ENCODE results near the gene AHCYL2. TPM values are rescaled to one million over a fixed set of nuclear protein-coding genes. Genes with fewer than 3 reads are reported as not detected.
"Not testable (repeated sequence)": the region's sequence is repeated elsewhere in the genome, so short reads cannot be mapped to it uniquely, and the experiment has no call there.

The AHCYL2 gene
- total RNA-seq, 1 donor from 2014 or later, result 91.0 TPM

- intact Hi-C loops (cut with DNase I), result no loop called here
- Histone ChIP-seq H3K9me3 (no peaks in the 10 kb centered on the region), H3K27ac (no peak overlapping the region), H3K36me3 (no peaks in the 10 kb centered on the region), H3K4me3 (no peak overlapping the region), H3K27me3 (ENCODE audit: low read depth) (peaks cover 4% of the 10 kb centered on the region), H3K4me1 (peaks cover 3% of the 10 kb centered on the region)
- DNase-seq (no peak), ATAC-seq (no peak)
- TF ChIP-seq, protein P1, sequence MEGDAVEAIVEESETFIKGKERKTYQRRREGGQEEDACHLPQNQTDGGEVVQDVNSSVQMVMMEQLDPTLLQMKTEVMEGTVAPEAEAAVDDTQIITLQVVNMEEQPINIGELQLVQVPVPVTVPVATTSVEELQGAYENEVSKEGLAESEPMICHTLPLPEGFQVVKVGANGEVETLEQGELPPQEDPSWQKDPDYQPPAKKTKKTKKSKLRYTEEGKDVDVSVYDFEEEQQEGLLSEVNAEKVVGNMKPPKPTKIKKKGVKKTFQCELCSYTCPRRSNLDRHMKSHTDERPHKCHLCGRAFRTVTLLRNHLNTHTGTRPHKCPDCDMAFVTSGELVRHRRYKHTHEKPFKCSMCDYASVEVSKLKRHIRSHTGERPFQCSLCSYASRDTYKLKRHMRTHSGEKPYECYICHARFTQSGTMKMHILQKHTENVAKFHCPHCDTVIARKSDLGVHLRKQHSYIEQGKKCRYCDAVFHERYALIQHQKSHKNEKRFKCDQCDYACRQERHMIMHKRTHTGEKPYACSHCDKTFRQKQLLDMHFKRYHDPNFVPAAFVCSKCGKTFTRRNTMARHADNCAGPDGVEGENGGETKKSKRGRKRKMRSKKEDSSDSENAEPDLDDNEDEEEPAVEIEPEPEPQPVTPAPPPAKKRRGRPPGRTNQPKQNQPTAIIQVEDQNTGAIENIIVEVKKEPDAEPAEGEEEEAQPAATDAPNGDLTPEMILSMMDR (IDR thresholded peaks at IDR 0.05), result no peak
These were observed 215.3 kb downstream of the AHCYL2 start for GRCh38 chr7:129439963-129440625.

- H3K36me3 ChIP-seq, result no peaks in the 10 kb centered on the region
- H3K4me1 ChIP-seq, result no peaks in the 10 kb centered on the region
- ATAC-seq (no peak), DNase-seq (no peak)
- H3K27ac ChIP-seq, result no peak overlapping the region
- intact Hi-C loops (cut with DNase I), result no loop called here
- H3K27me3 ChIP-seq (ENCODE audit: low read depth), result no peaks in the 10 kb centered on the region
- no peak overlapping the region for H3K4me3 ChIP-seq
- TF ChIP-seq, protein P1 (IDR thresholded peaks at IDR 0.05), result no peak
- peaks cover 8% of the 10 kb centered on the region for H3K9me3 ChIP-seq
These were observed 218.8 kb downstream of the AHCYL2 start for GRCh38 chr7:129443612-129444011.

DNA sequence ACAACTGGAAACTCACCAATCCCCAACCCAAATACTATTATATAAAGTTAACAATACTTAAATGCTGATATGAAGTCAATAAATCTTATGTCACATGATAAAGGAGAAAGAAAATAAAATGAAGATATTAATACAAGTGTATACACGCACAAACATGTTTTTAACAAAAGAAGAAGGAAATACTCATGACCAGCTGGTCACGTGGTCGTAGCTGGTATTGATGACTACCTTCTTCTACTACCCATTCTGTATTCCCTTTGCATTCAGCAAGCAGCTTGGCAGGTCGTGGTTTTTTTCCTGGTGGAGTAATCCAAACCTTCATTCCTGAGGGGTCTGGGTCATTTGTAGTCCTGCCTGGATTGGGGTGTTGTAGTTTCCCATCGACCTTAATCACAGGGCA is 219.9 kb downstream of the AHCYL2 start:
- DNase-seq; ATAC-seq; H3K36me3 ChIP-seq; intact Hi-C loops (cut with DNase I); H3K27ac ChIP-seq; H3K27me3 ChIP-seq (ENCODE audit: low read depth); H3K4me1 ChIP-seq; H3K4me3 ChIP-seq: not testable (repeated sequence)
- H3K9me3 ChIP-seq, result peaks cover 14% of the 10 kb centered on the region

DNA sequence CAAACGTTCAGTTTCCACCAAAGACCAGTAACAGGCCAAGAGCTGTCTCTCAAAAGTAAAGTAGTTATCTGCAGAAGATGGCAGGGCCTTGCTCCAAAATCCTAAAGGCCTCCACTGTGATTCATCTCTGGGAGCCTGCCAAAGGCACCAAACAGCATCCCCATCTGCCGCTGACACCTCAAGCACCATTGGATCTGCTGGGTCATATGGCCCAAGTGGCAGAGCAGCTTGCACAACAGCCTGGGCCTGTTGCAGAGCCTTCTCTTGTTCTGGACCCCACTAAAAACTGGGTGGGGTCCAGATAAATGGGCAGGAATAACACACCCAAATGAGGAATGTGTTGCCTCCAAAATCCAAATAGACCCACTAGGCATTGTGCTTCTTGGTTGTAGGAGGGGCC is 222.1 kb downstream of the AHCYL2 start:
- intact Hi-C loops (cut with DNase I); H3K4me1 ChIP-seq; H3K36me3 ChIP-seq; H3K27ac ChIP-seq; ATAC-seq; H3K4me3 ChIP-seq; DNase-seq; H3K27me3 ChIP-seq (ENCODE audit: low read depth): not testable (repeated sequence)
- peaks cover 14% of the 10 kb centered on the region for H3K9me3 ChIP-seq

DNA sequence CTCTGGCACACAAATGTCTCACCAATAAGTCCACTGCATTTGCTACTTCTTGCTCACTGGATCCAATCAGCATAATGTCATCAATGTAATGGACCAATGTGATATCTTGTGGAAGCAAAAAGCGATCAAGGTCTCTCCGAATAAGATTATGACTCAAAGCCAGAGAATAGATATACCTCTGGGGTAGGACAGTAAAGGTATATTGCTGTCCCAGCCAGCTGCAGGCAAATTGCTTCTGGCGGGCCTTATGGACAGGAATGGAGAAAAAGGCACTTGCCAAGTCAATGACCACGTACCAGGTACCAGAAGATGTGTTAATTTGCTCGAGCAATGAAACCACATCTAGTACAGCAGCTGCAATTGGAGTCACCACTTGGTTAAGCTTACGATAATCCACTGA is 222.6 kb downstream of the AHCYL2 start:
- peaks cover 14% of the 10 kb centered on the region for H3K9me3 ChIP-seq
- DNase-seq; intact Hi-C loops (cut with DNase I); H3K27me3 ChIP-seq (ENCODE audit: low read depth); H3K36me3 ChIP-seq; H3K27ac ChIP-seq; H3K4me1 ChIP-seq; H3K4me3 ChIP-seq; ATAC-seq: not testable (repeated sequence)

DNA sequence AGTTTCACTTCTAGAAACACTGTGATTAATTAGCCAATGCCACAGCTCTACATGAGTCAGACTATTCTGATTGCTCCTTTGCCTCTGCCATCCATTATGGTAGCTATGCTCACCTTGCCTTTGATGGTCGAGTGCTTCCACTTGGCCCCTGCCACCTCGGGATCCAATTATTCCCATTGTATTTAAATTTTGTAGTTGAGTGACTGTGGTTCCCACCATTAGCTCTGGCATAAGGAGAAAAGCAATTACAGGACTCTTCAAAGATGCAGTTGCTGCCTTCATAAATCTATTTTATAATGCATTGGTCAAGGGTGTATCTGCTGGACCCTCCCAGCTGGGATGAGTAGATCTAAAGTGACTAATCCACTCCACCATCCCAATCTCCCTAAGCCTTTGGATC is 223.8 kb downstream of the AHCYL2 start:
- H3K4me1 ChIP-seq; DNase-seq; H3K4me3 ChIP-seq; ATAC-seq; H3K27me3 ChIP-seq (ENCODE audit: low read depth); H3K27ac ChIP-seq; intact Hi-C loops (cut with DNase I); H3K36me3 ChIP-seq: not testable (repeated sequence)
- peaks cover 14% of the 10 kb centered on the region for H3K9me3 ChIP-seq

- Histone ChIP-seq H3K4me1 (no peaks in the 10 kb centered on the region), H3K27me3 (ENCODE audit: low read depth) (no peaks in the 10 kb centered on the region), H3K27ac (no peak overlapping the region), H3K36me3 (no peaks in the 10 kb centered on the region), H3K9me3 (peaks cover 14% of the 10 kb centered on the region), H3K4me3 (no peak overlapping the region)
- DNase-seq (no peak), ATAC-seq (no peak)
- intact Hi-C loops (cut with DNase I), result no loop called here
- TF ChIP-seq, protein P1 (IDR thresholded peaks at IDR 0.05), result no peak
These were observed 225.5 kb downstream of the AHCYL2 start for GRCh38 chr7:129450295-129450694.
